Coronary artery (tissue), 2 donors: Measurements from ENCODE around the gene PSMC4.
A peak's percentile ranks its signal among the peaks of the same experiment; 100 is the strongest.

Source experiments
- DNase-seq: peaks from one replicate; pipeline ENCODE4 v3.0.0-alpha.2; 2017; ENCODE audit warnings: low spot score
- H3K27ac ChIP-seq, 2 donors: fragments of 200-600 bp; sonication (generic); one replicate each; pipeline ENCODE4 v1.5.1; 2016 to 2019
- H3K4me3 ChIP-seq: fragments of 200-600 bp; sonication (generic); 2 replicates; pipeline ENCODE4 v1.5.1; 2016; ENCODE audit warnings: mild to moderate bottlenecking, moderate library complexity
- CTCF ChIP-seq: fragments of 200-600 bp; sonication (generic); IDR thresholded peaks from one replicate; pipeline ENCODE4 v1.5.1; 2019; ENCODE audit warnings: antibody characterized with exemption

The PSMC4 gene

GRCh38 chr19:39971380-39972035, 543 bp downstream of the PSMC4 start:
- Histone ChIP-seq H3K4me3 (peak overlapping the region; percentile 96), H3K27ac (peak overlapping the region; percentile 88 to 90)
- no peak for TF ChIP-seq CTCF
- no peak for DNase-seq

GRCh38 chr19:39974377-39975155, 3.6 kb downstream of the PSMC4 start:
- TF ChIP-seq CTCF: no peak
- DNase-seq: no peak
- Histone ChIP-seq H3K27ac (no peak overlapping the region), H3K4me3 (no peak overlapping the region)

- no peak for DNase-seq
- no peak for TF ChIP-seq CTCF
These were observed 11.9 kb downstream of the PSMC4 start for GRCh38 chr19:39982883-39983282.

GRCh38 chr19:39983695-39984300, 12.8 kb downstream of the PSMC4 start:
- no peak for TF ChIP-seq CTCF
- Histone ChIP-seq H3K4me3 (no peak overlapping the region), H3K27ac (no peak overlapping the region)
- no peak for DNase-seq

More at GRCh38 chr19:39982883-39983282, 11.9 kb downstream of the PSMC4 start:
- Histone ChIP-seq H3K27ac (no peak overlapping the region), H3K4me3 (no peak overlapping the region)

GRCh38 chr19:39986643-39987042, 15.7 kb downstream of the PSMC4 start:
- no peak for TF ChIP-seq CTCF
- DNase-seq: no peak
- no peak overlapping the region for H3K4me3 ChIP-seq
- no peak overlapping the region for H3K27ac ChIP-seq

- no peak overlapping the region for H3K27ac ChIP-seq
- TF ChIP-seq CTCF: no peak
- DNase-seq: no peak
- no peak overlapping the region for H3K4me3 ChIP-seq
These were observed 16.2 kb downstream of the PSMC4 start for GRCh38 chr19:39987167-39987566.
